IPS-11a (cell line): ENCODE results near the gene NINJ1.
A peak's percentile ranks its signal among the peaks of the same experiment; 100 is the strongest.
"Not testable (repeated sequence)": the region's sequence is repeated elsewhere in the genome, so short reads cannot be mapped to it uniquely, and the experiment has no call there.

Experiments used
- H3K4me3 ChIP-seq: one replicate; pipeline ENCODE4 v1.5.1; 2013; ENCODE audit warnings: low read depth, low read length, control low read depth

NINJ1 gene

GRCh38 chr9:93161786-93162562 lies 27.9 kb upstream of the NINJ1 start:
- H3K4me3 ChIP-seq, result no peak overlapping the region

- H3K4me3 ChIP-seq, result no peak overlapping the region
Observed at GRCh38 chr9:93159601-93160471, 25.8 kb upstream of the NINJ1 start.

- no peak overlapping the region for H3K4me3 ChIP-seq
Observed at GRCh38 chr9:93156475-93157008, 22.5 kb upstream of the NINJ1 start.

GRCh38 chr9:93155716-93156474 lies 21.8 kb upstream of the NINJ1 start:
- H3K4me3 ChIP-seq, result no peak overlapping the region

GRCh38 chr9:93154293-93154903 lies 20.3 kb upstream of the NINJ1 start:
- H3K4me3 ChIP-seq, result no peak overlapping the region

- no peak overlapping the region for H3K4me3 ChIP-seq
Observed at GRCh38 chr9:93151097-93151784, 17.2 kb upstream of the NINJ1 start.

GRCh38 chr9:93149361-93149760 lies 15.3 kb upstream of the NINJ1 start:
- H3K4me3 ChIP-seq, result no peak overlapping the region

GRCh38 chr9:93148721-93149120 lies 14.7 kb upstream of the NINJ1 start:
- no peak overlapping the region for H3K4me3 ChIP-seq

GRCh38 chr9:93147632-93148031 lies 13.6 kb upstream of the NINJ1 start:
- H3K4me3 ChIP-seq, result no peak overlapping the region

GRCh38 chr9:93146696-93147095 lies 12.6 kb upstream of the NINJ1 start:
- H3K4me3 ChIP-seq, result not testable (repeated sequence)

GRCh38 chr9:93143830-93144530 lies 9.9 kb upstream of the NINJ1 start:
- H3K4me3 ChIP-seq, result no peak overlapping the region

GRCh38 chr9:93141771-93142483 lies 7.9 kb upstream of the NINJ1 start:
- H3K4me3 ChIP-seq, result no peak overlapping the region

GRCh38 chr9:93139365-93140182 lies 5.5 kb upstream of the NINJ1 start:
- no peak overlapping the region for H3K4me3 ChIP-seq

GRCh38 chr9:93138171-93138764 lies 4.2 kb upstream of the NINJ1 start:
- no peak overlapping the region for H3K4me3 ChIP-seq

- no peak overlapping the region for H3K4me3 ChIP-seq
Observed at GRCh38 chr9:93137362-93137761, 3.3 kb upstream of the NINJ1 start.

- no peak overlapping the region for H3K4me3 ChIP-seq
Observed at GRCh38 chr9:93136011-93136440, 2.0 kb upstream of the NINJ1 start.

- peak overlapping the region; percentile 56 for H3K4me3 ChIP-seq
Observed at GRCh38 chr9:93134740-93135444, 841 bp upstream of the NINJ1 start.
